NCI-H1092 (cell line): ENCODE measurements around the gene JAK3.
"Not testable (repeated sequence)": the region's sequence is repeated elsewhere in the genome, so short reads cannot be mapped to it uniquely, and the experiment has no call there.

ENCODE experiments used
- DNase-seq: peaks from one replicate; lab custom pipeline; 2025; lab: John Stamatoyannopoulos, UW

Gene JAK3

GRCh38 chr19:17847538-17848366, at the start of gene JAK3:
Gene JAK3 (minus strand): TSS chr19:17847982. CDS start chr19:17844417, 3,565 bp downstream.
- DNase-seq, result peak; percentile 21

- no peak for DNase-seq
Observed at GRCh38 chr19:17893766-17894165, 46.0 kb upstream of the JAK3 start.

DNA sequence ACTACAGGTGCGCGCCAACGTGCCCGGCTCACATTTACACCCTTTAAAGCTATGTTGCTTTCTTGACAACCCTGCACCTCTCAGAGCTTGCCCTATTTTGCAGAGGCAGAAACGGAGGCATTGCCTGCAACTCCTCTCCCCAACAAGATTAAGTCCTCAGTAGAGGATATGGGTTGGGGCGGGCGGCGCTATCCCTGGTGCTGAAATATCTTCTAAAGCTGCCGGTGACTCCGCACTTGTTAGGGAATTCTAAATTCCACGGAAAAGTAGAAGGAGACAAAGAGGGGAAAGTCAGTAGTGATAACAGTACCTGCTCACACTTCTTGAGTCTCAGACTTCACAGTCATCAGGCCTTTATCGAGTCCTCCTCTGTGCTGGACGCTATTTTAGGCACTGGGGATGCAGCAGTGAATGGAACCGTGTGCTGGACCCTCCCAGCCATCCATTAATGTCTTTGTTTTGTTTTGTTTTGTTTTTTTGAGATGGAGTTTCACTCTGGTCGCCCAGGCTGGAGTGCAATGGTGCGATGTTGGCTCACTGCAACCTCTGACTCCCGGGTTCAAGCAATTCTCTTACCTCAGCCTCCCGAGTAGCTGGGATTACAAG, 41.9 kb upstream of the JAK3 start:
- DNase-seq, result no peak

GRCh38 chr19:17888260-17888659, 40.5 kb upstream of the JAK3 start:
- DNase-seq, result no peak

- not testable (repeated sequence) for DNase-seq
Observed at GRCh38 chr19:17887221-17887620, 39.4 kb upstream of the JAK3 start.

- DNase-seq, result no peak
Observed at GRCh38 chr19:17886515-17886914, 38.7 kb upstream of the JAK3 start.

- no peak for DNase-seq
Observed at GRCh38 chr19:17883627-17884410, 36.0 kb upstream of the JAK3 start.

- no peak for DNase-seq
Observed at GRCh38 chr19:17881701-17882100, 33.9 kb upstream of the JAK3 start.

DNA sequence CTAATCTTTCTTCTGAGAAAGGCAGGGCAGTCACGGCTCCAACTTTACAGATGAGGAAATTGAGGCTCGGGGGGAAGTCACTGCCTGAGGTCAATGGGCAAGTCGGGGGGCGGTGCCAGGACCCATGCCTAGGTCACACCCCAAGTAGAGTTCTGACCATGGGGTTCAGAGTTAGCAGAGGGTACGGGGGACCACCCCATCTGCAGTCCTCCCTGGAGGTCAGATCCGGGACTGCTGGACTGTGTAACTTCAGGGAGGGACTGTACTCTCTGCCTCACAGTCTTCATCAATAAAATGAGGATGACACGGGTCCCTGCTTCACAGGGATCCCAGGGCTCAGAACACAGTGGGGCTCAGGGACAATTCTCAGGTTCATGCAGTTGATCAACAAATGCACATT, 31.7 kb upstream of the JAK3 start:
- DNase-seq, result no peak

DNA sequence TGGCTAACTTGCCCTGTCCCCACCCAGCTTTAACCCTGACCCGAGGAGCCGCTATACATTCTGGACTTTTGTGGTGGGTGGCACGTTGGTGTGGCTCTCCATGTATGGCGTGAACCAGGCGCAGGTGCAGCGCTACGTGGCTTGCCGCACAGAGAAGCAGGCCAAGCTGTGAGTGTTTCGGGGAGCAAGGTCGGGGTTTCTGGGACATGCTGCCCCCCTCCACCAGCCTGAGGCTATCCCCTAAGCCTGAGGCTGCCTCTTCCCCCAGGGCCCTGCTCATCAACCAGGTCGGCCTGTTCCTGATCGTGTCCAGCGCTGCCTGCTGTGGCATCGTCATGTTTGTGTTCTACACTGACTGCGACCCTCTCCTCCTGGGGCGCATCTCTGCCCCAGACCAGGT, 29.9 kb upstream of the JAK3 start:
- no peak for DNase-seq

DNA sequence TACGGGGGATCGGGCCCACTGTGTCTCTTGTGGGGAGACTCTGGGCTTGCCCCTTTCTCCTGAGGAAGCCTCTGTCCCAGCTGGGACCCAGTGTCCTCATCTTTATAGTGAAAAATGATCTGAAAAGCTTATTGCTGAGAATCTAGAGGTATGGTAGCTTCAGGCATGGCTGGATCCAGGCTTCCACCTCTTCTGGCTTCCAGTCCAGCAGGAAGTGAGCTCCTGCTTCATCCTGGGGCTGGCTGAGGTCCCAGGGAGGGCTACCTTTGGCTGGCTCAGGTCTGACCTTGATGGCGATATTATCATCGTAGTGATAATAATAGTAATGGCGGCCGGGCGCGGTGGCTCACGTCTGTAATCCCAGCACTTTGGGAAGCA, 27.0 kb upstream of the JAK3 start:
- no peak for DNase-seq

DNA sequence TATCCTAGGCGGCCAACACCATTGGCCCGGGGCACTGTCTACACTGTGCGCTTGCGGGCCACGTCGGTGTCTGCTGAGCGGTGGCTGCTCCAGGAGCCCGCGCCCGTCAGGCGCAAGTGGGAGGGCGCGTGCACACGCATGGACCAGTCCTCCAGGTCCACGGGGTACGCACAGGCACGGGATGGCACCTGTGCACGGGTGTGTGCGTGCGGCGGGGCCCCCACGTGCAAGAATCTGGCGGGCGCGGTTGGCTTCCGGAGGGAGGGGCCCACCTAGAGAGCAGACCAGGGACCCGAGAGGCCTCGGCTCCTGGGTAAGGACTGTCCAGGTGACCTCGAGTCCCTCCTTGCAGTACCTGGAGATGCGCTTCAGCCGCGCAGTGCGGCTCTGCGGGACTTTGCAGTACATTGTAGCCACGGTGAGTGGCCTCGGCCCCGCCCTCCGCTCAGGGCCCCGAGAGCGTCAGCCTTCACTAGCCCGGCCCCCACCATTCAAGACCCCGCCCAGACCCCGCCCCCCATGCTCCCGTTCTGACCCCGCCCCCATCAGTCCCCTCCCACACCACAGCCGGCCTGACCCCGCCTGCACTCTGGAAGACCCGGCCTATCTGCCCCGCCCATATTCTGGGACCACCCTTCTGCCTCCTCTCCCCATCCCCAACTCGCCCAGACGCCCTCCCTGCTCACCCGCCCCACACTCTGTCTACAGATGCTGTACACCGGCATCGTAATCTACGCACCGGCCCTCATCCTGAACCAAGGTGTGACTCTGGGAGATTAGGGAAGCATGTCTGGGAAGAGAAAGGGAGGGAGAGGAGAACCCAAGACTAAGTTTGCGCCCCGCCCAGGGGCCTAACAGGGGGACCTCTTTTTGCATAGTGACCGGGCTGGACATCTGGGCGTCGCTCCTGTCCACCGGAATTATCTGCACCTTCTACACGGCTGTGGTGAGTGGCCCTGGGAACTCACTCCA, 26.3 kb upstream of the JAK3 start:
- no peak for DNase-seq

DNA sequence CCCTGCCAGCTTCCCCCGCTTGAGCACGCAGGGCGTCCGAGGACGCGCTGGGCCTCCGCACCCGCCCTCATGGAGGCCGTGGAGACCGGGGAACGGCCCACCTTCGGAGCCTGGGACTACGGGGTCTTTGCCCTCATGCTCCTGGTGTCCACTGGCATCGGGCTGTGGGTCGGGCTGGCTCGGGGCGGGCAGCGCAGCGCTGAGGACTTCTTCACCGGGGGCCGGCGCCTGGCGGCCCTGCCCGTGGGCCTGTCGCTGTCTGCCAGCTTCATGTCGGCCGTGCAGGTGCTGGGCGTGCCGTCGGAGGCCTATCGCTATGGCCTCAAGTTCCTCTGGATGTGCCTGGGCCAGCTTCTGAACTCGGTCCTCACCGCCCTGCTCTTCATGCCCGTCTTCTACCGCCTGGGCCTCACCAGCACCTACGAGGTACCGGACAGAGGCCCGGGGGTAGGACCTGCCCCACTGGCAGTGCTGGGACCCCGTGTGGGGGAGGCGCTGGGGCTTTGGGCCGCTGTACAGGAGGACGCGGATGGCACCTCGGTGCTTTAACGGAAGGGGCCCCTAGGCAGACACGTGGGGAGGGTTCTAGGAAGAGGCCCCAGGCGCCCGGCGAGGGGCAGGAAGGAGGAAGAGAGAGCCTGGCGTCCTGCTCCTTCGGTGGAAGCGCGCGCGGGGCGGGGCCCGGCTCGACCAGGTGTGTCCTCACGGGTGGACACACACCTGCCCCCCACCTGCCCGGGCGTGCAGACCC, 24.6 kb upstream of the JAK3 start:
- DNase-seq, result no peak

DNA sequence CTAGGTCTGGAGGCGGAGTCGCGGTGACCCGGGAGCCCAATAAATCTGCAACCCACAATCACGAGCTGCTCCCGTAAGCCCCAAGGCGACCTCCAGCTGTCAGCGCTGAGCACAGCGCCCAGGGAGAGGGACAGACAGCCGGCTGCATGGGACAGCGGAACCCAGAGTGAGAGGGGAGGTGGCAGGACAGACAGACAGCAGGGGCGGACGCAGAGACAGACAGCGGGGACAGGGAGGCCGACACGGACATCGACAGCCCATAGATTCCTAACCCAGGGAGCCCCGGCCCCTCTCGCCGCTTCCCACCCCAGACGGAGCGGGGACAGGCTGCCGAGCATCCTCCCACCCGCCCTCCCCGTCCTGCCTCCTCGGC, 24.1 kb upstream of the JAK3 start, which contains the start of gene SLC5A5:
Gene SLC5A5, plus strand, starts transcription at position 68 of the 373 bp plus-strand sequence. CDS start 375 bp downstream, outside the sequence.
- DNase-seq, result no peak

- no peak for DNase-seq
Observed at GRCh38 chr19:17871032-17871877, 23.5 kb upstream of the JAK3 start.

- no peak for DNase-seq
Observed at GRCh38 chr19:17869114-17869608, 21.4 kb upstream of the JAK3 start.

GRCh38 chr19:17868669-17869068, 20.9 kb upstream of the JAK3 start:
- DNase-seq, result no peak

- DNase-seq, result no peak
Observed at GRCh38 chr19:17866964-17867486, 19.2 kb upstream of the JAK3 start.

DNA sequence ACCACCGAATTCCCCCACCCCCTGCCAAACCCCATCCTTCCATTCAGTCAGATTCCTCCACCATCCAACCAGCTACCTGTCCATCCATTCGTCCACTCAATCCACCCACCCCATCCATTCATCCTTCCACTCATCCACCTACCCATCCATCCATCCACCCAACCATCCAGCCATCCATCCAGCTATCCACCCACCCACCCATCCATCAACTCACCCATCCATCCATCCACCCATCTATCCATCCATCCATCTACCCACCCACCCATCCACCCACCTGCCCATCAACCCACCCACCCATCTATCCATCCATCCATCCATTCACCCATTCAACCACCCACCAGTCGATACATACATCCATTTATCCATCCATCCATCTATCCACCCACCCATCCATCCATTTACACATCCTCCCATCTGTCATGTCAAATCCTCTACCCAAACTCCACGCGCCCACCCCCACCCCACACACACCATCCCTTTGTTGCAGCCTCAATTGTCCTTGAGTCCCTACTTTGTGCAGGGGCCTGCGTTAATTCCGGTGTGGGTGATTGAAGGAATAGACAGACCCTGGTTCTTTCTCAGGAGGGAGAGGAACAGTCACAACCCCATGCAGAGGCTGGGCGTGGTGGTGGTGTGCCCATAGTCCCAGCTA, 18.7 kb upstream of the JAK3 start:
- DNase-seq, result no peak
